ENCODE measurements around the gene GADL1. TPM values are rescaled to one million over a fixed set of nuclear protein-coding genes. Genes with fewer than 3 reads are reported as not detected.

Gene GADL1
- total and polyA plus RNA-seq, 2 experiments from 2014 or later: not detected

DNA sequence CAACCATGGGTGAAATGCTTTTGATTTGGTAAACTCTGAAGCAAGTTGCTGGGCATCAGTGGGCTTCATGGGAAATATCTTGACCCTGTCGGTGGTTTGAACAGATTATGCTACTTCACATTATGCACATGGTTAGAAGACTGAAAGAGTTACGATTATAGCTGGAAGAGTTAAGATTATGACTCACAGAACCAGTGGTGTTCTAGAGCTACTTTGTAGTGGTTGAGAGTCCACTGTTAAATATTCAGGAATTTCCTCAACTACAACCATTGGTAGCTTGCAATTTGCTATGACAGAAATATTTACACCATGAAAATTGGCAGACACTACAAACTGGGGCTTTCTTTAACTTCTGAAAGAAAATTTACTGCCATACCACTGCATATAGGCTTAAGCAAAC, 99.3 kb downstream of the GADL1 start:
- no peak overlapping the region for H2AFZ ChIP-seq
- H3K9me2 ChIP-seq (ENCODE audit: insufficient read depth): no peaks in the 10 kb centered on the region
- no peaks in the 10 kb centered on the region for H3K36me3 ChIP-seq (ENCODE audit: low read depth)
- no peaks in the 10 kb centered on the region for H3F3A ChIP-seq (ENCODE audit: insufficient read depth)
- H3K79me2 ChIP-seq (ENCODE audit: insufficient read depth): no peaks in the 10 kb centered on the region
- DNase-seq: no peak
- H3K27ac ChIP-seq: no peak overlapping the region
- TF ChIP-seq EZH2phosphoT487 (IDR thresholded peaks at IDR 0.05; ENCODE audit: insufficient read depth, low read depth) (no peak), EZH2 (IDR thresholded peaks at IDR 0.05; ENCODE audit: insufficient read depth, poor library complexity, severe bottlenecking) (no peak)
- H3K9me3 ChIP-seq (ENCODE audit: low read depth): no peaks in the 10 kb centered on the region
- H4K20me1 ChIP-seq (ENCODE audit: insufficient read depth): no peaks in the 10 kb centered on the region
- no peak overlapping the region for H3K9ac ChIP-seq
- in situ Hi-C loops (cut with MboI): loop anchor here (25.0 kb wide), 1 partner anchor 967 kb away; no protein-coding TSS in a partner anchor
- WGBS, 2 experiments (ENCODE audit: low coverage in 1 of 2, low lambda C conversion rate in 2 of 2, missing lambda C conversion rate in 2 of 2): 88 to 90% methylated on average over 2 of the region's 2 CpGs
- H3K4me3 ChIP-seq: no peak overlapping the region
- no peak overlapping the region for H3K4me2 ChIP-seq (ENCODE audit: unreplicated experiment)
- H3K27me3 ChIP-seq (replicated peaks; ENCODE audit: insufficient read depth): no peaks in the 10 kb centered on the region
- no peaks in the 10 kb centered on the region for H3K4me1 ChIP-seq (ENCODE audit: insufficient read depth)

DNA sequence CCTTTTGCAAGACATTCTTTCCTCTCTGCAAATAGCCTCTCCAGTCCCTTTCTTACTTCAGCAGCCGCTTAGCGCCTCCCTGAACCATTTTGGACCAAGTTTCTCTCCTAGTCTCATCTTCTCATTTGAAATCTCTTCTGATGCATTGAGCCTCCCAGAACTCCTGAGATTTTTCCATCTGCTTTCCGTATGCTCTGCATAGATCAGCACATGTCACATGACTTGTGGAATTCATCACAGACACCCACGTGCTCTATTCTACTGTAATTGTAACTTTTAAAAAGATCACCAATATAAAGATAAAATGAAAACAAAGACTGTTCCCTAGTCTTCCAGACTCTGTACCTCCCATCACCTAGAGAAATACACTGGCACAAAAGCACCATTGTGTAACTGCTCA, 100.7 kb downstream of the GADL1 start:
- H3K4me3 ChIP-seq: no peak overlapping the region
- WGBS, 2 experiments (ENCODE audit: low coverage in 1 of 2, low lambda C conversion rate in 2 of 2, missing lambda C conversion rate in 2 of 2): 72 to 81% methylated on average over 4 of the region's 4 CpGs
- no peak for DNase-seq
- in situ Hi-C loops (cut with MboI): loop anchor here (25.0 kb wide), 1 partner anchor 969 kb away; no protein-coding TSS in a partner anchor
- no peak overlapping the region for H3K27ac ChIP-seq
- H3K4me2 ChIP-seq (ENCODE audit: unreplicated experiment): no peak overlapping the region
- no peaks in the 10 kb centered on the region for H3K36me3 ChIP-seq (ENCODE audit: low read depth)
- H3K9me2 ChIP-seq (ENCODE audit: insufficient read depth): no peaks in the 10 kb centered on the region
- H3K79me2 ChIP-seq (ENCODE audit: insufficient read depth): no peaks in the 10 kb centered on the region
- H4K20me1 ChIP-seq (ENCODE audit: insufficient read depth): no peaks in the 10 kb centered on the region
- TF ChIP-seq EZH2 (IDR thresholded peaks at IDR 0.05; ENCODE audit: insufficient read depth, poor library complexity, severe bottlenecking) (no peak), EZH2phosphoT487 (IDR thresholded peaks at IDR 0.05; ENCODE audit: insufficient read depth, low read depth) (no peak)
- no peaks in the 10 kb centered on the region for H3K9me3 ChIP-seq (ENCODE audit: low read depth)
- H3K4me1 ChIP-seq (ENCODE audit: insufficient read depth): no peaks in the 10 kb centered on the region
- H3K9ac ChIP-seq: no peak overlapping the region
- no peaks in the 10 kb centered on the region for H3K27me3 ChIP-seq (replicated peaks; ENCODE audit: insufficient read depth)
- H3F3A ChIP-seq (ENCODE audit: insufficient read depth): no peaks in the 10 kb centered on the region
- no peak overlapping the region for H2AFZ ChIP-seq

DNA sequence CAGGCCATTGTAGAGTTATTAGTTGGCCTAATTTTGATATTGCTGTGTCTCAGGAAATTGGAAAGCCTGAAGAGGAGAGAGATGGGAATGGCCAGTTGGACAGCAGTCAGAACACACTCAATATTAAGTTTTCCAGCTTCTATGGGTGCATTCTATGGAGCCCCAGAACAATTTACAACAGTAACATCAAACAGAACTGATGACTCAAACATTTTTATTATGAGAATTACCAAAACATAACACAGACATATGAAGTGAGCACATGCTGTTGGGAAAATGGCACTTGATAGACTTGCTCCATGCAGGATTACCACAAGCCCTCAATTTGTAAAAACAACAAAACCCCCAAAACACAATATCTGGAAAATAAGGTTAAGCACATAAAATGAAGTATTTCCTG, 104.3 kb downstream of the GADL1 start:
- no peaks in the 10 kb centered on the region for H3K4me1 ChIP-seq (ENCODE audit: insufficient read depth)
- no peak overlapping the region for H3K4me3 ChIP-seq
- no peaks in the 10 kb centered on the region for H3K27me3 ChIP-seq (replicated peaks; ENCODE audit: insufficient read depth)
- no peaks in the 10 kb centered on the region for H3K9me2 ChIP-seq (ENCODE audit: insufficient read depth)
- no peaks in the 10 kb centered on the region for H3K36me3 ChIP-seq (ENCODE audit: low read depth)
- no peaks in the 10 kb centered on the region for H4K20me1 ChIP-seq (ENCODE audit: insufficient read depth)
- no peak overlapping the region for H2AFZ ChIP-seq
- H3F3A ChIP-seq (ENCODE audit: insufficient read depth): no peaks in the 10 kb centered on the region
- TF ChIP-seq EZH2 (IDR thresholded peaks at IDR 0.05; ENCODE audit: insufficient read depth, poor library complexity, severe bottlenecking): no peak
- TF ChIP-seq EZH2phosphoT487 (IDR thresholded peaks at IDR 0.05; ENCODE audit: insufficient read depth, low read depth): no peak
- no peak overlapping the region for H3K9ac ChIP-seq
- H3K9me3 ChIP-seq (ENCODE audit: low read depth): no peaks in the 10 kb centered on the region
- no peak overlapping the region for H3K4me2 ChIP-seq (ENCODE audit: unreplicated experiment)
- H3K27ac ChIP-seq: no peak overlapping the region
- no peaks in the 10 kb centered on the region for H3K79me2 ChIP-seq (ENCODE audit: insufficient read depth)
- no peak for DNase-seq
- in situ Hi-C loops (cut with MboI): loop anchor here (25.0 kb wide), 1 partner anchor 972 kb away; no protein-coding TSS in a partner anchor

DNA sequence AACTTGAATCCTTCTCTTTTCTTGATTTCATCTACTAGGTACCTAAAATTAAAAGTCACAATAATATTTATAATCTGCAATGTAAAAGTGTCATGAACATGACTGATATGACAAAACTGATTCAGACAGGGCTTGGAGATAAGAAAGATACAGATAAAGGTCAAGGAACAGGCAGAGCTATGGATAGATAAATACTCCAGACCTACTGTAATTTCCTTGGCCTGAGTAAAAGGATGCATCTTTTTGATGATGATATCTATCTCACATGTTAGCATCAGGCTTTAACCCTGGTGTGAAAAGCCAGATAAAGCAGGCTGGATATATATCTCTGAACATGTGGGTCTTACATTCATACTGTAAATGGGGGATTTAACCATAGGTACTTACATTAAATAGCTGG, 108.1 kb downstream of the GADL1 start:
- Histone ChIP-seq H2AFZ (no peak overlapping the region), H3K36me3 (ENCODE audit: low read depth) (no peaks in the 10 kb centered on the region), H3K4me3 (no peak overlapping the region), H3K9ac (no peak overlapping the region), H3K4me1 (ENCODE audit: insufficient read depth) (no peaks in the 10 kb centered on the region), H3K4me2 (ENCODE audit: unreplicated experiment) (no peak overlapping the region), H3K79me2 (ENCODE audit: insufficient read depth) (no peaks in the 10 kb centered on the region), H3K9me2 (ENCODE audit: insufficient read depth) (no peaks in the 10 kb centered on the region), H4K20me1 (ENCODE audit: insufficient read depth) (no peaks in the 10 kb centered on the region), H3K27ac (no peak overlapping the region), H3K27me3 (replicated peaks; ENCODE audit: insufficient read depth) (no peaks in the 10 kb centered on the region), H3F3A (ENCODE audit: insufficient read depth) (no peaks in the 10 kb centered on the region), H3K9me3 (ENCODE audit: low read depth) (no peaks in the 10 kb centered on the region)
- in situ Hi-C loops (cut with MboI): loop anchor here (25.0 kb wide), 1 partner anchor 976 kb away; no protein-coding TSS in a partner anchor
- no peak for DNase-seq
- TF ChIP-seq EZH2 (IDR thresholded peaks at IDR 0.05; ENCODE audit: insufficient read depth, poor library complexity, severe bottlenecking) (no peak), EZH2phosphoT487 (IDR thresholded peaks at IDR 0.05; ENCODE audit: insufficient read depth, low read depth) (no peak)

DNA sequence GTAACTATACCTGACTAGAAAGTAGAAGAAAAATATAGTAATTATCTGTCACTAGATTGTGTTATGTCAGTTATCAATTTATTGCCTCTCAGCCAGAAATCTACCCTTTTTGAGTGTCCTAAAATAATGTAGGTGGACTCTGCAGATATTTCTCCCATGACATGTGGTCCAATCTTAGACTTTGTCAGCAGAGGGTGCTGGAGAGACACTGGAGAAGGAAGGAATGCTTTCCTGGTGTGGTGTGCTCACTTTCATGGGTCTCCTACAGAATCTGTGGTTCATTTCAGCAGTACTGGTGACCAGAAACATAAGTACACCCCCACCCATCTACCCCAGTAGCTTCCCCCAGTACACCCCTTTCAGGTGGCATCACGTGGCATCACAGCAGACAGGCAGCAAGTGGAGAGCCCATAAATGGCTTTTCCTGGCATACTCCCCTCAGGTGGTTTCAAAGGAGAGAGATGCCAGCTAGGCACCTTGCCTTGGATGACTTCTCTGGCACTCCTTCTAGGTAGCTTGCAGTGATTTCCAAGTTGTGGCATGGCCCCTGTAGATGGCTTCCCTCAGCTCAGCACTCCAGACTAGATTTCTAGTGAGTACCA, 114.7 kb downstream of the GADL1 start:
- peak; percentile 53 for DNase-seq
- Histone ChIP-seq H3K9me2 (ENCODE audit: insufficient read depth) (no peaks in the 10 kb centered on the region), H3K9me3 (ENCODE audit: low read depth) (no peaks in the 10 kb centered on the region), H3K9ac (no peak overlapping the region), H3K36me3 (ENCODE audit: low read depth) (no peaks in the 10 kb centered on the region), H3K27me3 (replicated peaks; ENCODE audit: insufficient read depth) (no peaks in the 10 kb centered on the region), H3K79me2 (ENCODE audit: insufficient read depth) (no peaks in the 10 kb centered on the region), H2AFZ (no peak overlapping the region), H3K4me3 (no peak overlapping the region), H3K4me1 (ENCODE audit: insufficient read depth) (no peaks in the 10 kb centered on the region), H3F3A (ENCODE audit: insufficient read depth) (no peaks in the 10 kb centered on the region), H4K20me1 (ENCODE audit: insufficient read depth) (no peaks in the 10 kb centered on the region), H3K27ac (no peak overlapping the region), H3K4me2 (ENCODE audit: unreplicated experiment) (no peak overlapping the region)
- TF ChIP-seq EZH2 (IDR thresholded peaks at IDR 0.05; ENCODE audit: insufficient read depth, poor library complexity, severe bottlenecking) (no peak), EZH2phosphoT487 (IDR thresholded peaks at IDR 0.05; ENCODE audit: insufficient read depth, low read depth) (no peak)
- in situ Hi-C loops (cut with MboI): loop anchor here (25.0 kb wide), 1 partner anchor 983 kb away; no protein-coding TSS in a partner anchor
- WGBS, 2 experiments (ENCODE audit: low coverage in 1 of 2, low lambda C conversion rate in 2 of 2, missing lambda C conversion rate in 2 of 2): 95 to 100% methylated on average over 1 of the region's 1 CpG
